ENCODE data around the gene FAM72D. TPM values are rescaled to one million over a fixed set of nuclear protein-coding genes. Genes with fewer than 3 reads are reported as not detected.
"Not testable (repeated sequence)": the region's sequence is repeated elsewhere in the genome, so short reads cannot be mapped to it uniquely, and the experiment has no call there.

The FAM72D gene
- total RNA-seq (1 to 10 TPM; 1.2 to 2.6 TPM), polyA plus RNA-seq (ENCODE audit: insufficient read depth, low read depth, low replicate concordance) (2.6 TPM)
- long read RNA-seq, donor 1, partial matches to known transcripts, result 0 of 3 reads
- long read RNA-seq, donor 1, other reads (novel, unspliced or antisense), result 0 of 3 reads
- long read RNA-seq, donor 2, result 0 reads

GRCh38 chr1:145095284-145096057, at the start of gene FAM72D, which contains the start of gene SRGAP2B:
TSS of gene FAM72D (plus strand) at chr1:145095974. CDS start at chr1:145096848, 874 bp downstream.
TSS of gene SRGAP2B (minus strand) at chr1:145095328. CDS start at chr1:145092901, 2,427 bp downstream.
- H3K27ac ChIP-seq; H3K36me3 ChIP-seq (ENCODE audit: low read depth, missing control alignments); H3K9me3 ChIP-seq; DNase-seq; intact Hi-C loops (cut with DNase I; ENCODE audit: low total_unique reads); H3K4me1 ChIP-seq; H3K4me3 ChIP-seq; H3K27me3 ChIP-seq: not testable (repeated sequence)
- WGBS, 2 donors, result no CpG with 5 or more reads among the region's 47 CpGs

- H3K27me3 ChIP-seq; H3K4me3 ChIP-seq; H3K4me1 ChIP-seq; H3K36me3 ChIP-seq (ENCODE audit: low read depth, missing control alignments); DNase-seq; H3K27ac ChIP-seq; H3K9me3 ChIP-seq; intact Hi-C loops (cut with DNase I; ENCODE audit: low total_unique reads): not testable (repeated sequence)
- WGBS, 2 donors, result no CpG with 5 or more reads among the region's 1 CpG
Measured at GRCh38 chr1:145047553-145047952, 48.2 kb upstream of the FAM72D start.

- H3K4me1 ChIP-seq; intact Hi-C loops (cut with DNase I; ENCODE audit: low total_unique reads); H3K4me3 ChIP-seq; H3K27me3 ChIP-seq; DNase-seq; H3K36me3 ChIP-seq (ENCODE audit: low read depth, missing control alignments); H3K27ac ChIP-seq; H3K9me3 ChIP-seq: not testable (repeated sequence)
- WGBS, 2 donors, result no CpG with 5 or more reads among the region's 6 CpGs
Measured at GRCh38 chr1:145048181-145048856, 47.5 kb upstream of the FAM72D start.

- H3K9me3 ChIP-seq; H3K4me3 ChIP-seq; DNase-seq; H3K27ac ChIP-seq; H3K36me3 ChIP-seq (ENCODE audit: low read depth, missing control alignments); H3K27me3 ChIP-seq; intact Hi-C loops (cut with DNase I; ENCODE audit: low total_unique reads); H3K4me1 ChIP-seq: not testable (repeated sequence)
- WGBS, 2 donors, result no CpG with 5 or more reads among the region's 10 CpGs
Measured at GRCh38 chr1:145052019-145052776, 43.6 kb upstream of the FAM72D start.

GRCh38 chr1:145053428-145053827, 42.3 kb upstream of the FAM72D start:
- H3K27me3 ChIP-seq; H3K4me3 ChIP-seq; DNase-seq; H3K4me1 ChIP-seq; H3K9me3 ChIP-seq; intact Hi-C loops (cut with DNase I; ENCODE audit: low total_unique reads); H3K36me3 ChIP-seq (ENCODE audit: low read depth, missing control alignments); H3K27ac ChIP-seq: not testable (repeated sequence)
- no CpG with 5 or more reads among the region's 4 CpGs for WGBS, 2 donors

GRCh38 chr1:145055217-145055760, 40.5 kb upstream of the FAM72D start:
- intact Hi-C loops (cut with DNase I; ENCODE audit: low total_unique reads), result not testable (repeated sequence)

GRCh38 chr1:145058184-145058583, 37.6 kb upstream of the FAM72D start:
- H3K27me3 ChIP-seq; H3K27ac ChIP-seq; intact Hi-C loops (cut with DNase I; ENCODE audit: low total_unique reads); H3K4me3 ChIP-seq; H3K36me3 ChIP-seq (ENCODE audit: low read depth, missing control alignments); H3K4me1 ChIP-seq; H3K9me3 ChIP-seq; DNase-seq: not testable (repeated sequence)
- no CpG with 5 or more reads among the region's 3 CpGs for WGBS, 2 donors

More at GRCh38 chr1:145055217-145055760, 40.5 kb upstream of the FAM72D start:
- no CpG with 5 or more reads among the region's 4 CpGs for WGBS, 2 donors
- not testable (repeated sequence) for H3K36me3 ChIP-seq (ENCODE audit: low read depth, missing control alignments); H3K9me3 ChIP-seq; H3K4me3 ChIP-seq; H3K27me3 ChIP-seq; DNase-seq; H3K4me1 ChIP-seq; H3K27ac ChIP-seq

- H3K4me1 ChIP-seq; H3K9me3 ChIP-seq; H3K27me3 ChIP-seq; H3K36me3 ChIP-seq (ENCODE audit: low read depth, missing control alignments); intact Hi-C loops (cut with DNase I; ENCODE audit: low total_unique reads); H3K27ac ChIP-seq; H3K4me3 ChIP-seq; DNase-seq: not testable (repeated sequence)
- WGBS, 2 donors, result 83 to 100% methylated on average over 1 of the region's 2 CpGs
Measured at GRCh38 chr1:145063285-145063684, 32.5 kb upstream of the FAM72D start.

GRCh38 chr1:145063941-145064648, 31.7 kb upstream of the FAM72D start:
- DNase-seq; H3K4me1 ChIP-seq; intact Hi-C loops (cut with DNase I; ENCODE audit: low total_unique reads); H3K9me3 ChIP-seq; H3K27me3 ChIP-seq; H3K27ac ChIP-seq; H3K36me3 ChIP-seq (ENCODE audit: low read depth, missing control alignments); H3K4me3 ChIP-seq: not testable (repeated sequence)
- WGBS, 2 donors, result no CpG with 5 or more reads among the region's 2 CpGs

- H3K36me3 ChIP-seq (ENCODE audit: low read depth, missing control alignments); H3K4me1 ChIP-seq; H3K9me3 ChIP-seq; H3K27me3 ChIP-seq; intact Hi-C loops (cut with DNase I; ENCODE audit: low total_unique reads); DNase-seq; H3K4me3 ChIP-seq; H3K27ac ChIP-seq: not testable (repeated sequence)
- WGBS, 2 donors, result no CpG with 5 or more reads among the region's 5 CpGs
Measured at GRCh38 chr1:145065194-145065826, 30.5 kb upstream of the FAM72D start.
